Thyroid gland (tissue), 4 donors: ENCODE measurements around the gene INCENP.

Source experiments
- POLR2A ChIP-seq, 2 donors: fragments of 450-650 bp; IDR thresholded peaks; one replicate each; pipeline ENCODE4 v1.6.1; 2017; ENCODE audit warnings: antibody characterized with exemption in 2 of 2, mild to moderate bottlenecking in 2 of 2, moderate library complexity in 1 of 2
- TF ChIP-seq, protein P1 (sequence below), 6 experiments: fragments of 200-600 bp in 3 of 6; fragments of 450-650 bp in 3 of 6; sonication (generic) in 3 of 6; IDR thresholded peaks; one replicate each; pipeline ENCODE4 v1.5.1; 2016 to 2019; ENCODE audit warnings: antibody characterized with exemption in 6 of 6, mild to moderate bottlenecking in 2 of 6, inconsistent platforms in 1 of 6, moderate library complexity in 1 of 6

DNA sequence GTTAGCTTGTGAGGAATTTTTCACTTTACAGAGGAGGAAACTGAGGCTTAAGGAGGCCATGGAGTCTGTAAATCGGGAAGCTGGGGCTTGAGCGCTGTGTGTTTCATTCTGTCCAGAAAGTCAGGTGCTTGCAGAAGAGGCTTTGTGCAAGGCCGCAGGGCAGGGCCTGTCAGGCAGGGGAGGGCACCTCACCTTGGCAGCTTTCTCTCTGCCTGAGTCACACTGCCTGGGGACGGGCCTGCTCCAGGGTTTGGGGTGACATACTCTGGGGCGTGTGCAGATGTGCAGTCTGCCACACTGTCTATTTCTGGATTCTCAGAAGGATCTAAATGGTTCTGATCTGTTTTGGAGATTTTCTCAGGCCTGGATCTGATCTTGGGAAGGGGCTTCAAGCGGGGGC lies 8.4 kb downstream of the INCENP start:
- TF ChIP-seq, protein P1, sequence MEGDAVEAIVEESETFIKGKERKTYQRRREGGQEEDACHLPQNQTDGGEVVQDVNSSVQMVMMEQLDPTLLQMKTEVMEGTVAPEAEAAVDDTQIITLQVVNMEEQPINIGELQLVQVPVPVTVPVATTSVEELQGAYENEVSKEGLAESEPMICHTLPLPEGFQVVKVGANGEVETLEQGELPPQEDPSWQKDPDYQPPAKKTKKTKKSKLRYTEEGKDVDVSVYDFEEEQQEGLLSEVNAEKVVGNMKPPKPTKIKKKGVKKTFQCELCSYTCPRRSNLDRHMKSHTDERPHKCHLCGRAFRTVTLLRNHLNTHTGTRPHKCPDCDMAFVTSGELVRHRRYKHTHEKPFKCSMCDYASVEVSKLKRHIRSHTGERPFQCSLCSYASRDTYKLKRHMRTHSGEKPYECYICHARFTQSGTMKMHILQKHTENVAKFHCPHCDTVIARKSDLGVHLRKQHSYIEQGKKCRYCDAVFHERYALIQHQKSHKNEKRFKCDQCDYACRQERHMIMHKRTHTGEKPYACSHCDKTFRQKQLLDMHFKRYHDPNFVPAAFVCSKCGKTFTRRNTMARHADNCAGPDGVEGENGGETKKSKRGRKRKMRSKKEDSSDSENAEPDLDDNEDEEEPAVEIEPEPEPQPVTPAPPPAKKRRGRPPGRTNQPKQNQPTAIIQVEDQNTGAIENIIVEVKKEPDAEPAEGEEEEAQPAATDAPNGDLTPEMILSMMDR (IDR thresholded peaks at IDR 0.05) = no peak
- no peak for TF ChIP-seq POLR2A (IDR thresholded peaks at IDR 0.05)
